ENCODE results near the gene TTC27.

DNA sequence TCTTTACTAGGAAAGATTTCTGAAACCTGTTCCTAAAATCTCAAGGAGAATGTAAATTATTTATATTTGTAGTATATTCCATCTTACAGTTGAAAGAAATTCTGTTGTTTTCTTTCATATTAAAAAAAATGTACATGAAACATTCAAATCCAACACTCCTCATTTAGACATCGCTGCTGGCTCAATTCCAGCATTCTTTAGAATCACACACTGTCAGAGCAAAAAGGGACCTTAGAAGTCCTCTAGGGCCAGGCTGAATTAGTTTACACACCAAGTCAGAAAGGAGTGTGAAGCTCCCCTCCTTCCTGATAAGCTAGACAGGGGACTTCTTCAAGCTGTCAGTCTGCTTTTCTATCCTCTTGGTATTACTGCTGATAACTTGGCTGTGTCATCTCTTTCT lies 160.3 kb downstream of the TTC27 start:
- TF ChIP-seq, protein P1, sequence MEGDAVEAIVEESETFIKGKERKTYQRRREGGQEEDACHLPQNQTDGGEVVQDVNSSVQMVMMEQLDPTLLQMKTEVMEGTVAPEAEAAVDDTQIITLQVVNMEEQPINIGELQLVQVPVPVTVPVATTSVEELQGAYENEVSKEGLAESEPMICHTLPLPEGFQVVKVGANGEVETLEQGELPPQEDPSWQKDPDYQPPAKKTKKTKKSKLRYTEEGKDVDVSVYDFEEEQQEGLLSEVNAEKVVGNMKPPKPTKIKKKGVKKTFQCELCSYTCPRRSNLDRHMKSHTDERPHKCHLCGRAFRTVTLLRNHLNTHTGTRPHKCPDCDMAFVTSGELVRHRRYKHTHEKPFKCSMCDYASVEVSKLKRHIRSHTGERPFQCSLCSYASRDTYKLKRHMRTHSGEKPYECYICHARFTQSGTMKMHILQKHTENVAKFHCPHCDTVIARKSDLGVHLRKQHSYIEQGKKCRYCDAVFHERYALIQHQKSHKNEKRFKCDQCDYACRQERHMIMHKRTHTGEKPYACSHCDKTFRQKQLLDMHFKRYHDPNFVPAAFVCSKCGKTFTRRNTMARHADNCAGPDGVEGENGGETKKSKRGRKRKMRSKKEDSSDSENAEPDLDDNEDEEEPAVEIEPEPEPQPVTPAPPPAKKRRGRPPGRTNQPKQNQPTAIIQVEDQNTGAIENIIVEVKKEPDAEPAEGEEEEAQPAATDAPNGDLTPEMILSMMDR (IDR thresholded peaks at IDR 0.05; ENCODE audit: poor library complexity, severe bottlenecking) = no peak
- TF ChIP-seq POLR2AphosphoS5 (IDR thresholded peaks at IDR 0.05) = no peak
- no peak for TF ChIP-seq EP300 (conservative IDR thresholded peaks at IDR 0.05; ENCODE audit: poor library complexity, severe bottlenecking)
- TF ChIP-seq EZH2 (IDR thresholded peaks at IDR 0.05; ENCODE audit: borderline replicate concordance, insufficient read depth, low read length, poor library complexity, severe bottlenecking) = no peak
- TF ChIP-seq MXI1 (conservative IDR thresholded peaks at IDR 0.05; ENCODE audit: poor library complexity, severe bottlenecking) = no peak
- TF ChIP-seq RAD21 (conservative IDR thresholded peaks at IDR 0.05) = no peak
- no peak for TF ChIP-seq SMC3 (conservative IDR thresholded peaks at IDR 0.05; ENCODE audit: poor library complexity)

All from neural cell (in vitro differentiated cells).